Fibroblast of upper back skin (primary cell): ENCODE measurements around the gene ABL1.

Experiments used
- DNase-seq: peaks from one replicate; pipeline ENCODE4 v3.0.0-alpha.2; 2013

Gene ABL1

GRCh38 chr9:130934702-130935647 lies 99.9 kb downstream of the ABL1 start:
- DNase-seq: no peak

DNA sequence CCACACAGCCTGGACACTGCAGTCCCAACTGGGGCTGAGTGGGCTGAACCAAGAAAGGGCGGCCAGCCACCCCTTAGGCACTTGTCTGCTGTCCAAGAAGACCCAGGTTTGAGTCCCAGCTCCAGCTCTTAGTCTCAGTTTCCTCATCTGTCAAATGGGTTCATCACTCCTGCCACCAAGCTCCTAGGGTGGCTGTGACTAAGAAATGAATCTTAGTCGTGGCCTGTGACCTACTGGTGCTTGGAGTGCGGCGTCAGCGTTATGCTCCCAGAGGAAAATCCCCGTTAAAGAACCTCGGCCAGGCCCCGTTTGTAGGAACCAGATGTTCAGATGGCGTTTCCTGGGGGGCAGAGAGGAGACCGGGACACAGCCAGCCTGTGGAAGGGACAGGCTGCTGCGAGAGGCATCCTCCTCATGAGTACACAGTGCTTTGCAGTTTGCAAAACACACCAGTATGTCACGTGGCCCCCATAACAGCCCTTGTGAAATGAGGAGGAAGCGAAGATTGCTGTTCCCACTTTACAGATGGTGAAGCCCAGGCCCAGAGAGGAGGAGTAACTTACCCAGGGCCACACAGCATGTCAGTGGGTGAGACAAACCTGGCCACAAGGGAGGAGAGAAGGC lies 100.7 kb downstream of the ABL1 start:
- no peak for DNase-seq

- peak; percentile 56 for DNase-seq
Measured at GRCh38 chr9:130936285-130937117, 101.4 kb downstream of the ABL1 start.
